SKM-1 (cell line): ENCODE results near the gene OBSCN.
"Not testable (repeated sequence)": the region's sequence is repeated elsewhere in the genome, so short reads cannot be mapped to it uniquely, and the experiment has no call there.

Experiments
- DNase-seq: peaks from one replicate; lab custom pipeline; 2025; ENCODE audit not compliant: unreplicated experiment; lab: John Stamatoyannopoulos, UW

Gene OBSCN

GRCh38 chr1:228182296-228183030 lies 25.4 kb upstream of the OBSCN start:
- no peak for DNase-seq

- DNase-seq = no peak
Observed at GRCh38 chr1:228184152-228184551, 23.7 kb upstream of the OBSCN start.

GRCh38 chr1:228185641-228185965 lies 22.2 kb upstream of the OBSCN start:
- DNase-seq = no peak

DNA sequence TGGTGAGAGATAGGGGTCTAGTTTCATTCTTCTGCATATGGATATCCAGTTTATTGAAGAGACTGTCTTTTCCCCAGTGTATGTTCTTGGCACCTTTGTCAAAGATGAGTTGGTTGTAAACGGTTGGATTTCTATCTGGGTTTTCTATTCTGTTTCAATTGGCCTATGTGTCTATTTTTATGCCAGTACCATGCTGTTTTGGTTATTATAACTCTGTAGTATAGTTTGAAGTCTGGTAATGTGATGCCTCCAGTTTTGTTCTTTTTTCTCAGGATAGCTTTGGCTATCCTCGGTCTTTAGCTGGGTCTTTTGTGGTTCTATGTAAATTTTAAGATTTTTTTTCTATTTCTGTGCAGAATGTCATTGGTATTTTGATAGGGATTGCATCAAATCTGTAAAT lies 19.6 kb upstream of the OBSCN start:
- DNase-seq = not testable (repeated sequence)

DNA sequence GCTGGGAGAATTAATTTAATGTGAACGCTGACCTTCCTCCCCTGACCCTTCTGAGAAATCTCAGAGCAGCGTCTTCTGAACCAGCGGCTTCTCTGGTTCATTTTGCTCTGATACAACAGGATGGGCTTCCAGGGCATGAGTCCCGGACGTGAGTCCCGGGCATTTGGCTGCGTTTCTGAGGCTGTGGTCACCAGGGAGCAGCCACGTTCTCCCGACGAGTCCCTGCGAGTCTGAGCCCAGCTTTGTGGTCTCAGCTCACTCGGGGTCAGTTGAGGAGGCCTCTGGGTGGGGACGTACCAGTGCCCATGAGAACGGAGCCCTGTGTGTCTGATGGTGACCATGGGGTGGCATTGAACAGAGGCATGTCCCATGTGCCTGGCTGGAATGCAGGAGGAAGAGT lies 17.7 kb upstream of the OBSCN start:
- no peak for DNase-seq

GRCh38 chr1:228190778-228191177 lies 17.1 kb upstream of the OBSCN start:
- DNase-seq = no peak

DNA sequence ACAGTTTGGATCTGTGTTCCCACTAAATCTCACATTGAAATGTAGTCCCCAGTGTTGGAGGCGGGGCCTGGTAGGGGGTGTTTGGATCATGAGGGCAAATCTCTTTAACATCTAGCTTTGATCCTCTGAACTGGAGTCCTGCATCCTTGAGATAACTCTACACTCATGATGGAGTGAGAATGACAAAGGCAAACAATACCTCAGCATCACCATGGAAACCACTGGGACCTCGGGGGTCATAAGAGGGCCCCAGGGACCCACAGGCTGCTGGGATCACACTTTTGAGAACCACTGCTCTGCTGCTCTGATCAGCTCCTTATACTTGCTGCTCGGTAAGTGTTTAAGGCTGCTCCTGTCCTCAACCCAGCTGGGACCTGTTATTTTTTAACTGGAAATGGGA lies 13.4 kb upstream of the OBSCN start:
- no peak for DNase-seq

DNA sequence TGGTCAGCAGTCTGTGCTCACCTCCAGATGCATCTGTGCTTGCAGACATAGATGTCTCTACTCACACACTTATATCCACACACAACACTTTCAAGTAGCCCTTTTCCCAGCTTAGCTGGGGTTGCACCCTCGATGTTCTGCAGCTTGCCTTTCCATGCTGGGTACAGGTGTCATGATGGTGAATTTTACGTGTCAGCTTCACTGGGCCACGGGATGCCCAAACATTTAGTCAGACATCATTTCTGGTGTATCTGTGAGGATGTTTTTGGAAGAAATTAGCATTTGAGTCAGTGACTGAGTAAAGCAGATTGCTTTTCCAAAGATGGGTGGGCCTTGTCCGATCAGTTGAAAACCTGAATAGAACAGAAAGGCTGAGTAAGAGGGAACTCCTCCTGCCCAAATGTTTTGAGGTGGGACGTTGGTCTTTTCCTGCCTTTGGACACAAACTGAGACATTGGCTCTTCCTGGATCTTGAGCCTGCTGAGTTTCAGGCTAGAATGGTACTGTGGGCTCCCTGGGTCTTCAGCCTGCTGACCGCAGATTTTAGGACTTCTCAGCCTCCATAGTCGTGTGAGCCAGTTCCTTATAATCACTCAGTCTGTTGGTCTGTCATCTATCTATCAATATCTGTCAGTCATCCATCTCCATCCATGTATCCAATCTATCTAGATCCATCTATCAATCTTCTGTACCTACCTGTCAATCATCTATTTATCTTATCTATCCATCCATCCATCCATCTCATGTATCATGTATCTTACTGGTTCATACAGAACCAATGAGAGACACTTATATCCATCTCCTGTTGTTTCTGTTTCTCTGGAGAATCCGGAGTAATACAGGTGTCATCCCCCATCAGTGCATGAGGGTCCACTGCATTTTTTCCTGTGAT lies 12.7 kb upstream of the OBSCN start:
- DNase-seq = no peak

GRCh38 chr1:228197555-228198147 lies 10.2 kb upstream of the OBSCN start:
- no peak for DNase-seq

DNA sequence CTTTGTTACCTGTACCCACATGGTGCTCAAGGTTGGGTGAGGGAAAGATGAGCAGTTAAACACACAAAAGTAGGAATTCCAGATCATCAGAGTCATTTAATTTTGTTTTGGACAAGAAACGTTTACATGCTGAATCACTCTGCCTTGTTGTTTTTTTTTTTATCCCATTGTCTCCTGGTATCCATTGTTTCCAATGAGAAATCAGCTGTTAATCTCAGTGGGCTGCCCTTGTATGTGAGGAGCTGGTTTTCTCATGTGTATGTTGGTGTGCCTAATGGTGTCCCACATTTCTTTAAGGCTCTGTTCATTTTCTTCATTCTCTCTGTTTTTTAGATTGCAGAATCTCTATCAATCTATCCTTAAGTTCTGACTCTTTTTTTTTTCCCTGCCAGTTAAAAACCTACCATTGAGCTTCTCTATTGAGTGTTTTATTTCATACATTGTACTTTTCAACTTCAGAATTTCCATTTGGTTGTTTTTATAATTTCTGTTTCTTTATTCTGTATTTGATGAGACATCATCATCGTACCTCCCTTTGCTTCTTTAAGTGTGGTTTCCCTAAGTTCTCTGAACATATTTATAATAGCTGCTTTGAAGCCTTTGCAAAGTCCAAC lies 8.8 kb upstream of the OBSCN start:
- DNase-seq = no peak

DNA sequence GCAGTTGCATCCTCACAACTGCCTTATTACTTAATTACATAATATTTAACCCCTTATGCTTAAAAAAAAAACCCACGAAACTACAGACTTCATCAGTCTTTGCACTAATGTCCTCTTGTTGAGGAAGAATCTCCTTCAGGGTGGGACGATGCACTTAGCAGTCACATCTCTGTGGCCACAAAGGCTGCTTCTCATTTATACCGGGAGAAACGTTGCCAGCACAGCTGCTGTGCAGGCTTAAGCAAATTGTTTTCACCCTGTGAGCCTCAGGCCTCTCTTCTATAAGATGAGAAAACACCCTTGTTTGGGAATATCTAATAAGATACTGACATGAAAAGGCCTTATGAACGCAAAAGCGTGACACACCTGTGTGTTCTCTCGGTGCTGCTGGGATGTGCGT lies 2.9 kb upstream of the OBSCN start:
- DNase-seq = no peak

DNA sequence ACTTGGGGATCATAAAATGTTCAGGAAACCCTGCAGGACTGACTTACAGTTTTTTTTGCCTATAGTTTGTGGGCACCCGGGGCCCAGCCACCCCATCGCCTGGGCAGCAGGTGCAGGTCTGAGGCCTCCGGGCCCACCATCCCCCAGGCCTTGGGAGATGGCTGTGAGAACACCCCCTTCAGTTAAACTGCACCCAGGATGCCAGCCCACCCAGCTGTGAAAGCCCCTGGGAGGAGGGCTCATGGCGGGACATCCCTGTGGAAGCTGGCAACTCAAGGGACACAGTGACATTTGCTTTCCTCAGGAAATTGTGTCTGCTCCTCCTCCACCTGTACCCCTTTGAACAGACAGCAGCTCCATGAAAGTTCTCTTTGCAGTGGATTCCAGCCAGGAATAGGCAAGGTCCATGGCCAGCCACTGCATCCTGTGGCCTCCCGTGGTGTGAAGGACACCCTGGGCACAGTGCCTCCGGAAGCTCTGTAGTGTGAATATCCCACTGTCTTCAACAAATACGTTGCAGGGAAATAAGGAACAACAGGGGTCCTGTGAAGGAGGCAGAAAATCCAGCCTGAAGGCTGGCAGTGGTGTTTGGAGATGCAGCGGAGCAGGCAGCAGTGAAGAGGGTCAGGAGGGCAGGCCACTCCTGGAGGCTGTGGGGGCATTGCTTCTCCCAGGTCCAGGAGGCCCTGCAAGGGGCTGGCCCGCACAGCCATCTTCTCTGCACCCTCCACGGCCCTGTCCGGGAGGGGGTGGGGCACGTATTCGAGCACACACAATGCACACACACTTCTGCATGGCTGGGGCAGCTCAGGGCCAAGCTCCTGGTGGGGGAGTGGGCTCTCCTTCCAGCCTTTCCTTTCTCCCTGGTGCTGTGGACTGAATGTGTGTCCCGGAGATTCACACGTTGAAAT lies 2.1 kb upstream of the OBSCN start:
- no peak for DNase-seq

GRCh38 chr1:228206582-228207351 lies 1.1 kb upstream of the OBSCN start:
- no peak for DNase-seq

DNA sequence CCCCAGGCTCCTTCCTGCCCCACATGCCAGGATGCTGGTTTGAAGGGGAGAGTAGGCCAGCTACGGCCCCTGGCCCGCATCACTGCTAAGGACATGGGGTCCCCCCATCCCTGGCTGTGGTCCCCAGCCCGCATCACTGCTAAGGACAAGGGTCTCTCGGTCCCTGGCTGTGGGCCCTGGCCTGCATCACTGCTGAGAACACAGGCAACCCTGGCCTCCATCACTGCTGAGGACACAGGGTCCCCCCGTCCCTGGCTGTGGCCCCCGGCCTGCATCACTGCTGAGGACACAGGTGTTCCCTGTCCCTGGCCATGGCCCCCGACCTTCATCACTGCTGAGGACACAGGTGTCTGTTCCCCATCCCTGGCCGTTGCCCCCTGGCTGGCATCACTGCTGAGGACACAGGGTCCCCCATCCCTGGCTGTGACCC lies 448 bp upstream of the OBSCN start:
- DNase-seq = no peak

GRCh38 chr1:228208831-228209551 lies 1.1 kb downstream of the OBSCN start:
- DNase-seq = no peak

DNA sequence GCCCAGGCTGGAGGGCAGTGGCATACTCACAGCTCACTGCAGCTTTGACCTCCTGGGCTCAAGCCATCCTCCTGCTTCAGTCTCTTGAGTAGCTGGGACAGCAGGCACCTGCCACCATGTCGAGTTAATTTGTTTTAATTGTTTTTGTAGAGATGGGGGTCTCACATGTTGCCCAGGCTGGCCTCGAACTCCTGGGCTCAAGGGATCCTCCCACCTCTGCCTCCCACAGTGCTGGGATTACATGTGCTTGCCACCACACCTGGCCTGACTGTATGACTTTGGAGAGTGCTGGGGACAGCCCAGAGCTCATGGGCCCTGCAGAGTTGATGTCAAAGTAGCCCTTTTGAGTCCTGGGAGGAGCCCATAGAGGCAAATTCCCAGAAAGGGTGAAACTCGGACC lies 1.8 kb downstream of the OBSCN start:
- DNase-seq = no peak

- DNase-seq = no peak
Observed at GRCh38 chr1:228210076-228210651, 2.3 kb downstream of the OBSCN start.

DNA sequence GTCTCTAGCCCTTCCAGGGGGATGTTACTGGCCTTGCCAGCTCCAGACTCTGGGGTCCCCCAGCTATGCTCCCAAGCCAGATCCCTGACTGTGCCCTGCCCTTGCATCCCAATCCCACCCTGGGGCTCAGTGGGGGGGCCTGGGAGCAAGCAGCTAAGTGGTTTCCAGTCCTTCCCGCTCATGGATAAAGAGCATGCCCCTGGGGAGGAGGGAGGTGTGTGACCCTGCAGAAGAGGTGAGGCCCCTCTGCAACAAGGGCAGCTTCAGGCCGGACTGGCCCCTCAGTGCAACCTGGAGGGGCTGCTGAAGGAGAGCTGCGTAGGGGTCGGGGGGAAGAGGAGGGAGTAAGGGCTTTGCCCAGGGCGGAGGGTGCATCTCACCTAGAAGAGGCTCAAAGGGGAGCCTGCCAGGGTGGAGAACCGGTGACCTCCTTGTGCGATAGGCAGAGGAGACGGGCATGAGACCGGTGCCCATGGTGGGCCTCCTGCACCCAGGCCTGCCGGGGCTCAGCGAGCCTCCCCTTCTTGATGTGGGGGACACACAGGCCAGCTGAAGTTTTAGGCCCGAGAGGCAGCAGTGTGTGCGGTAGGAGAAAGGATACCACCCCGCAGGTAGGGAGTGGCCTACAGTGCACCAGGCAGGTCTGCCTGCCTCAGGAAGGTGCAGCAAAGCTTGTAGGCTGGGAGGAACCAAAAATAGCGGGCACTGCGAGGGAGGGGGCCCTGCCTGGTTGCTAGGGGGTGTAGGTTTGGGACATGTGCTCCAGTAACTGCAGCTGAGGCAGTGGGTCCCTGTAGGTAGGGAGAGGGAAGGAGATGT lies 3.1 kb downstream of the OBSCN start:
- DNase-seq = no peak
